Body of pancreas (tissue), 4 donors: ENCODE data around the gene TTC27.

Source experiments
- POLR2A ChIP-seq, 3 donors: fragments of 450-650 bp; IDR thresholded peaks; one replicate each; pipeline ENCODE4 v1.6.1; 2016; ENCODE audit warnings: antibody characterized with exemption in 3 of 3, mild to moderate bottlenecking in 2 of 3
- TF ChIP-seq, protein P1 (sequence below), 7 experiments: fragments of 450-650 bp in 4 of 7; fragments of 200-600 bp in 3 of 7; sonication (generic) in 3 of 7; IDR thresholded peaks; one replicate each; pipeline ENCODE4 v1.5.1; 2016 to 2019; ENCODE audit warnings: antibody characterized with exemption in 7 of 7

- TF ChIP-seq, protein P1, sequence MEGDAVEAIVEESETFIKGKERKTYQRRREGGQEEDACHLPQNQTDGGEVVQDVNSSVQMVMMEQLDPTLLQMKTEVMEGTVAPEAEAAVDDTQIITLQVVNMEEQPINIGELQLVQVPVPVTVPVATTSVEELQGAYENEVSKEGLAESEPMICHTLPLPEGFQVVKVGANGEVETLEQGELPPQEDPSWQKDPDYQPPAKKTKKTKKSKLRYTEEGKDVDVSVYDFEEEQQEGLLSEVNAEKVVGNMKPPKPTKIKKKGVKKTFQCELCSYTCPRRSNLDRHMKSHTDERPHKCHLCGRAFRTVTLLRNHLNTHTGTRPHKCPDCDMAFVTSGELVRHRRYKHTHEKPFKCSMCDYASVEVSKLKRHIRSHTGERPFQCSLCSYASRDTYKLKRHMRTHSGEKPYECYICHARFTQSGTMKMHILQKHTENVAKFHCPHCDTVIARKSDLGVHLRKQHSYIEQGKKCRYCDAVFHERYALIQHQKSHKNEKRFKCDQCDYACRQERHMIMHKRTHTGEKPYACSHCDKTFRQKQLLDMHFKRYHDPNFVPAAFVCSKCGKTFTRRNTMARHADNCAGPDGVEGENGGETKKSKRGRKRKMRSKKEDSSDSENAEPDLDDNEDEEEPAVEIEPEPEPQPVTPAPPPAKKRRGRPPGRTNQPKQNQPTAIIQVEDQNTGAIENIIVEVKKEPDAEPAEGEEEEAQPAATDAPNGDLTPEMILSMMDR (IDR thresholded peaks at IDR 0.05) = no peak
- TF ChIP-seq POLR2A (IDR thresholded peaks at IDR 0.05) = no peak
Observed at GRCh38 chr2:32706815-32707579, 79.1 kb downstream of the TTC27 start.
